Neural cell (in vitro differentiated cells): ENCODE data around the gene SPATA2L.

ENCODE experiments used
- EP300 ChIP-seq: fragments of 450-650 bp; conservative IDR thresholded peaks from 2 replicates; pipeline ENCODE4 v1.6.1; 2014; ENCODE audit warnings: antibody characterized with exemption, mild to moderate bottlenecking, moderate library complexity; ENCODE audit not compliant: poor library complexity, severe bottlenecking
- MXI1 ChIP-seq: fragments of 450-650 bp; conservative IDR thresholded peaks from 2 replicates; pipeline ENCODE4 v1.6.1; 2014; ENCODE audit warnings: antibody characterized with exemption, mild to moderate bottlenecking; ENCODE audit not compliant: poor library complexity, severe bottlenecking
- POLR2AphosphoS5 ChIP-seq: IDR thresholded peaks from 2 replicates; pipeline ENCODE4 v1.6.1; 2012
- TF ChIP-seq, protein P1 (sequence below): fragments of 450-650 bp; IDR thresholded peaks from 2 replicates; pipeline ENCODE4 v1.5.1; 2014; ENCODE audit warnings: antibody characterized with exemption, mild to moderate bottlenecking, moderate library complexity; ENCODE audit not compliant: poor library complexity, severe bottlenecking

DNA sequence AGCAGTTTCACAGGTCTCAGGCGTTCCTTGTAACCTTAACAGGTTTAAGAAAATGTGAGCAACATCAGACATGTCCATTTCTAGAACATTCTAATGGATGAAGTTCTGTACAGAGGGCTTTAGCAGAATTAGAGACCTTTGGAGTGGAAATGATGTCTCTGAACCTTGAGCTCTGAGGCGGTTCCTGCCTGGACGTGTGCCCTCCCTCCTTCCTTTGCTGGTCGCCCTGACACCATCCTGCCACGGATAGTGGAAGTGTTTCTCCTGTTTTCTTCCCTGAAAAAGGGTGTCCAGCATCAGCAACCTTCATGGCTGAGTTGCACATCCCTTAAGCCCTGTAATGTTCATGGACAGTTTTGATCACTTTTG is 32.7 kb downstream of the SPATA2L start:
- TF ChIP-seq POLR2AphosphoS5 (no peak), EP300 (no peak), MXI1 (no peak)
- TF ChIP-seq, protein P1, sequence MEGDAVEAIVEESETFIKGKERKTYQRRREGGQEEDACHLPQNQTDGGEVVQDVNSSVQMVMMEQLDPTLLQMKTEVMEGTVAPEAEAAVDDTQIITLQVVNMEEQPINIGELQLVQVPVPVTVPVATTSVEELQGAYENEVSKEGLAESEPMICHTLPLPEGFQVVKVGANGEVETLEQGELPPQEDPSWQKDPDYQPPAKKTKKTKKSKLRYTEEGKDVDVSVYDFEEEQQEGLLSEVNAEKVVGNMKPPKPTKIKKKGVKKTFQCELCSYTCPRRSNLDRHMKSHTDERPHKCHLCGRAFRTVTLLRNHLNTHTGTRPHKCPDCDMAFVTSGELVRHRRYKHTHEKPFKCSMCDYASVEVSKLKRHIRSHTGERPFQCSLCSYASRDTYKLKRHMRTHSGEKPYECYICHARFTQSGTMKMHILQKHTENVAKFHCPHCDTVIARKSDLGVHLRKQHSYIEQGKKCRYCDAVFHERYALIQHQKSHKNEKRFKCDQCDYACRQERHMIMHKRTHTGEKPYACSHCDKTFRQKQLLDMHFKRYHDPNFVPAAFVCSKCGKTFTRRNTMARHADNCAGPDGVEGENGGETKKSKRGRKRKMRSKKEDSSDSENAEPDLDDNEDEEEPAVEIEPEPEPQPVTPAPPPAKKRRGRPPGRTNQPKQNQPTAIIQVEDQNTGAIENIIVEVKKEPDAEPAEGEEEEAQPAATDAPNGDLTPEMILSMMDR: no peak
